GM21447 (cell line): ENCODE results near the gene GIMAP2.
A peak's percentile ranks its signal among the peaks of the same experiment; 100 is the strongest.
"Not testable (repeated sequence)": the region's sequence is repeated elsewhere in the genome, so short reads cannot be mapped to it uniquely, and the experiment has no call there.

Experiments
- ATAC-seq: cut with Tn5 transposase; IDR thresholded peaks from one replicate; pipeline ENCODE4 v1.9.1; 2021; ENCODE audit not compliant: unreplicated experiment

The GIMAP2 gene

GRCh38 chr7:150685219-150686029 is at the start of gene GIMAP2:
Gene GIMAP2, plus strand, starts transcription at chr7:150685706. Its CDS starts 1,354 bp downstream, at chr7:150687060.
- peak; percentile 97 for ATAC-seq

DNA sequence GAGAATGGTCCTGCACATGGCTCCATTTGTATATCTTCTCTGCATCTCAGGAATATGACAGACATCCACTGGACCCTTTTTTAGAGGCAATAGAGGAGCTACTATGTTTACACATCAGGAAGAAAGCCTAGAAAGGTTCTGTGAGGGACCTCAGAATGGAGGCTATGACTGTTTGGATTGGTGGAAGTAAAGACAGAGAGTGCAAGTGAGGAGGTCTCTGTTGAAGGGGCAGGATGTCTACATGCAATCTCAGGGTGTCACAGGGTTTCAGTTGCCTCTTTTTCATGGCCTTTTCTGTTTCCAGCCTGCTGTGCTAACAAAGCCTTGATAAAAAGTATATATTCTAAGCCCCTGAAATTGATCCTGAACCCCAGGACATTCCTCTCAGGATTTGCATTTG is 43.7 kb upstream of the GIMAP2 start:
- no peak for ATAC-seq

DNA sequence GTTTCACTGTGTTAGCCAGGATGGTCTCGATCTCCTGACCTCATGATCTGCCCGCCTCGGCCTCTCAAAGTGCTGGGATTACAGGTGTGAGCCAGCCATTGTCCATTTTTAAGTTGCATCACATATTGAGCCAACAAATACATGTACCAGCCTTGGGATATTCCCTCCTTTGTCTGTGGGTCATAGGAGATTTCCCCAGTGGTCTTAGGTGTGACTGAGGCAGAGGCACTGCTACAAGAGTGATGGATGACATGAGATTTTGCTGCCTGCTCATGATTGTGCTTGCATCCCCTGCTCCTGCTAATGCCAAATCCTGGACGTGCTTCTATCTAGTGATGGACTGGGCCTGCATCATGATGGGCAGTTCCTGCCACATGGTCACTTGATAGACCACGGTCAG is 42.6 kb upstream of the GIMAP2 start:
- ATAC-seq: no peak

DNA sequence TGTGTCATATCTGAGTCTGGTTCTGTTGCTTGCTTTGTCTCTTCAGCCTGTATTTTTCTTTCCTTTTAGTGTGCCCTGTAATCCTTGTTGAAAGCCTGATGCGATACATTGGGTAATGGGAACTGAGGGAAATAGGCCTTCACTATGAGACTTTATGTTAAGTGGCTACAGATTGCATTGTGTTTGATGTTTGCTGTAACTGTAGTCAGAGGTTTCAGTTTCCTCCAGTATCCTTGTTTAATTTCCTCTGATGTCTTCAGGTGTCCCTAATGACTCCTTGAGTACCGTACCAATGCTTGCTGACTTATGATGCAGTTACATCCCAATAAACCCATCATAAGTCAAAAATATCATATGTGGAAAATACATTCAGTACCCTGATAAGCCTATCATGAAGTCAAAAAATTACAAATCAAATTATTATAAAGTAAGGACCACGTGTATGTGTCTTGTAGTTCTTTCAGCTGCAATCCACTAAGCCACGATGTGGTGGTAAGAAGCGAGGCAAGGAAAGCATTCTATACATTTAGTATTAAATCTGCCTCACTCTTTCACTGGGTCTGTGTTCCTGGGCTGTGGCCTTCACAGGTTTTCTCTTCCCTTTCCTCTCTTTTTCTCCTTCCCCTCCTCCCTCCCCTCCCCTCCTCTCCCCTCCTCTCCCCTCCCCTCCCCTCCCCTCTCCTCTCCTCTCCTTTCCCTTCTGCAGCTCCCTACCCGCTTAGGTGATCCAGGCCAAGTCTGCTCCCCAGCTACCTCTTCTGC is 40.1 kb upstream of the GIMAP2 start:
- no peak for ATAC-seq

- ATAC-seq: no peak
These were observed 37.0 kb upstream of the GIMAP2 start for GRCh38 chr7:150648353-150649079.

DNA sequence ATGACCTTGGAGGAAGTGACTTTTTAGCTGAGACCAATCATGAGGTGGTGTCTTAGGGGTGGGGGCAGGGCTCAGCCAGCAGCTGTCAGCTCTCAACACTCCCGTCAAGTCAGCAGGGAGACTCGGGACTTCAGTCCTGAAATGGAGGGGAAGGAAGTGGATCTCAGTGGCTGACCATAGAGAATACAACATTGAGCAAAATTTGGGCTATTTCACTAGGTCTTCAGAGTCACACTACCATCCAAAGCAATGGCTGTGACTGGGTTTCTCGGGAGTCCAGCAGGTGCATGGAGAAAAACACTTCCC is 36.5 kb upstream of the GIMAP2 start:
- no peak for ATAC-seq

DNA sequence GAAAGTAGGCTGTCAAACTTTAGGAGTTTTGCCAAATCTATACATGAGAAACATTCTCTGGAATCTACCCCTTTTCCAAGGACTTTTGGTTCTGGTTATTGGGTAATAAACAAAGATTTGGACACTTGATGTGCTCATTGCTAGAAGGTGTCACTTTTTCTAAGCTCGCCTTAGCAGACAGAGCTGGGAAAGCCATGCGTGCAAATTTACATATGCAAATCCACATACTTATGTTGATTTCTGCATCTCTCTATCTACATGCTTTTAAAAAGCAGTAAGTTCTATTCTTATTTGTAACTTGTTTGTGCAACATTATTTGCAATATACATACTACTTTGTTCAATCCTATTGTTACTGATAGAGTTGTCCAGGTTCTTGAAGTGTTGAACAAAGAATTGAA is 30.8 kb upstream of the GIMAP2 start:
- no peak for ATAC-seq

- ATAC-seq: no peak
These were observed 29.5 kb upstream of the GIMAP2 start for GRCh38 chr7:150656047-150656446.

DNA sequence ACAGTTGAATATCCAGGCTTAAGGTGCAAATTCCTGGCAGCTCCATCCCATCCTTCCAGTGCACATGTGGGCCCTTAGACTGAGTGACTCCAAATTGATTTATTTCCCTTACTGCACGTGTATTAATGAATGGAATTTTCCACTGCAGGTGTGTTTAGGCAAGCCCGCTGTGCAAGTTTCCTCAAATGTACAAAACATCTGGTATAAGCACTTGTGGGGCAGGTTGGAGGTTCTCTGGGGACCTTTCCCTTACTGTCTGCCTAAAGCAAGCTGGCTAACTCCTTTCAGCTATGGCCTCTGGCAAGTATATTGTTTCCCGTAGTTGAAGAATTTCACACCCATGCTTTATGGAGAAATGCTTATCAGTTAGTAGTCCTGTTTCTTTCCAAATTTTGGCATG is 28.0 kb upstream of the GIMAP2 start:
- no peak for ATAC-seq

DNA sequence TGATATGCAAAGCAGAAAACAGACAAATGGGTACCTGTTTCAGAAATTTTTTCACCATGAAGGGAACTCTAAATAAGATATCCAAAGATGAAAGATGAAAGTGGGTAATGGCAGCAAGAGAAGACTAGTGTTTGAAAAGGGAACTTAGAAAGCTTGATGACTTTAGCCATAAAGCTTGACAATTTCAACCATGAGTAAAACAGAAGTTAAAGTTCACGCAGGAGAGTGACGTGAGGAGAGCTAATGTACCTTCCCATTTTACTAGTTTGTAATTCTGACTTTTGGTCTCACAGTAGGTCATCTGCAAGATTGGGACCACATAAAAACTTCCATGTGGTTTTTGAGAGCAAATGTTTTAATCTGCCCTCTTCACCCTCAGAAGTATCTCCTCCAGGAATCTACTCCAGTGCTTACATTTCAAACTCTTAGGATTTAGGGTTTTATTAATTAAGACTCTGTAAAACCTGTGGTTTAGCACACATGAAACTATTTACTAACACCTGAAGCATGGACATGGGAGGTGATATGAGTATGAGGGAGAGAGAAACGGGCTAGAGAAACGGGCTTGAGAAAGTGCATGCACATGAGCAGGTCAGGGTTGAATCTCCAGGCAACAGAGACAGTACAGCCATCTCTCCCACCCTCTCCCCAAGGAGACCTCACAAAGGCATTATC is 24.4 kb upstream of the GIMAP2 start:
- ATAC-seq: no peak

DNA sequence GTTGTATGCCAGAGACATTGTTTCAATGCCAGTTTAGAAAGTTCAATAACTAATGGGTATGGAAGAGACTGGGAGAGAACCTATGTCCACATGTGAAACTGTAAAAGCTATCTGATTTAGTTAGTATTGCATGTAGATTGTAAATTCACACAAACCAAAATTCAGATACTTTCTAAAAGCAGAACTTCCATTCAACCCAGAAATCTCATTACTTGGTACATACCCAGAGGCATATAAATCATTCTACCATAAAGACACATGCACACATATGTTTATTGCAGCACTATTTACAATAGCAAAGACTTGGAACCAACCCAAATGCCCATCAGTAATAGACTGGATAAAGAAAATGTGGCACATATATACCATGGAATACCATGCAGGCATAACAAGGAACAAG is 22.7 kb upstream of the GIMAP2 start:
- not testable (repeated sequence) for ATAC-seq

DNA sequence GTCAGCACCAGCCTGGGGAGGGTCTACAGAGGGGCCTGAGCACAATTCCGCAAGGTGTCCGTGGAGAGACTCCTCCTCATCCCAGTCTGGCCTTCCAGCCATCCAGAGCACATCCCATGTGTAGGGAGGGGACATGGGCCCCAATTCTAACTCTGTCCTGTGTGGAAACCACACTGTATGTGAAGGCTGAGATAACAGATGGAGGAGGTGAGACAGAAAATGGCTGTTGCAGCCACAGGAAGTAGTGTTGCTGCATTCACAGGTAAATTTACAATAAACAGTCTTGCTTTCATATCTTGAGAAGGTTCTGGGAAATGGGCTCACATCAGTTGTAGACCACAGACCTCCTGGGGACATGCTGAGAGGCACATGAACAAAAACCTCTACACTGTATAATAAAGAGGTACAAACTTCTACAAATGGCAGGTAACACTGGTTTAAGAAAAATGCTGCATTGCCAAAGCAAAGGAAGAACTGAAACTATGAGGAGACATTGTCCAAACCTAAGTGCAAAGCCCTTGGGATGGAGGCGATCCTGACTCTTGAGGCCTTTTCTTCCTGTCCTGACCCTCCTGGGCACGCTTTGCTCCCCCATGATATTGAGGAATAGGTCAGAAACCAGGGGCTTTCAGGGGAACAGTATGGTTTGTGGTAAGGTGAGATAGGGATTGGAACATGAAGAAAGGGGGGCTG is 21.6 kb upstream of the GIMAP2 start:
- peak; percentile 41 for ATAC-seq

DNA sequence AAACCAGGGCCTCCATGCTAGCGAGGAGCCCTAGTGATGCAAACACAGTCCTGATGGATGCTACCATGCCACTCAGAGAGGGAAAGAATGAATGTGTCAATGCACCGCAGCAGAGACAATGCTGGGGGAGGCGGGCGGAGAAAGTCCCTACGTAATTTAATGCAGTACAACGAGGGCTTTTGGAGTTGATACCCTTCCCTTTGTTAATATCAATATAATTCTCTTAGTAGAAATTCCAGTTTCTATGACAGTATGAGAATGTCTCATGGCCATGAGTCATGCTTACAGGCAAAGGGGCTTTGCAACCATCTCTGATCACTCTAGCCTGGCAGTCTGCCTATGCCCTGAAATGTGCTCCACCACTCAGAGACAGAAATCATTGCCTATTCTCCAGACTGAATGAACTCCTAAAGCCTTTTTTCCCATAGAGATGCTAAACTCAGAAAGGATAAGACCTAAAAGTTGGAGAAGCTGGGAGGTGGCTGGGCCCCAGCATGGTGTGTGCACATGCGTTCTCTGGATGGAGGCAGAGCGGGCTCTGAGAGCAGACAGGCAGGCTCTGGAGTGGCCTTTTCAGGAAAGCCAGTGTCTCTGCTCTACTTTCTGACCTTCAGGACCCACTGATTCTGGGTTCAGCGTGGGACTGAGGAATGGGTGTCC is 20.3 kb upstream of the GIMAP2 start:
- no peak for ATAC-seq

- ATAC-seq: no peak
These were observed 19.6 kb upstream of the GIMAP2 start for GRCh38 chr7:150665896-150666295.

GRCh38 chr7:150666412-150666811 is 19.1 kb upstream of the GIMAP2 start:
- no peak for ATAC-seq

DNA sequence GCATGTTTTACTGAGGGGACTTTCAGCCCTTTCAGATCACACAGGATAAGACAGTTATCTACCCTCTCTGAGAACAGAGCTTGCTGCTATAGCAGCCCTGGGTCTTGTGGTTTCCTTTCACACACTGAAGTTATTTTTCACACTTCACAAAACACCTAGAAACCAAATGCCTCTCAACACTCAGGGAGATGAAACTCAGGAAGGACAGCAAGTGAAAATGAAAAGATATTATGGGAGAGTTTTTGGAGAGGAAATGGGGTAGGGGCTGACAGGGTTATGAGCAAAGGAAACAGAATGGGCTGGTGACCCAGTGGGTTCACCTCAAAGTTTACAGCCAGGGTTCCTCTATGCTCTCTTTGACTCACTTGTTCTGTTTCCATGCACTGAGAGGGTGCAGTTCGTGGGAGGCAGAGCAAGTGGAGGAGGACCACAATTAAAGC is 17.0 kb upstream of the GIMAP2 start:
- peak; percentile 85 for ATAC-seq

DNA sequence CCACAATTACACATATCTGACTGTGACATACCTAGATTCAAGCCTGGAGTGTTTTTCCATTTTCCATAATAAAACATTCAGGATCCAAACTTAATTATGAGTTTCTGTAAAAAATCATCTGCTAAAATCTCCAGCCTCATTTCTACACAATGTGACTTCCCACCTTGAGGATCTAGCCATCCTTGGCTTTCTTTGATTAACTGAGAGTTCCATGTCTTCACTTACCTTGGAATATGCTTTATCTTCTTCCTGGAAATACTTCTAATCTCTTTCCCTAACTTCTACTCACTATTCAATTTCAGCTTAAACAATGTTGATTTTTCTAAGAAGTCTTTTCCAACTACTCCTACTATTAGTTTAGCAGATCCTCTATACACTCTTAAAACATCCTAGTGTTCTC is 16.5 kb upstream of the GIMAP2 start:
- no peak for ATAC-seq

DNA sequence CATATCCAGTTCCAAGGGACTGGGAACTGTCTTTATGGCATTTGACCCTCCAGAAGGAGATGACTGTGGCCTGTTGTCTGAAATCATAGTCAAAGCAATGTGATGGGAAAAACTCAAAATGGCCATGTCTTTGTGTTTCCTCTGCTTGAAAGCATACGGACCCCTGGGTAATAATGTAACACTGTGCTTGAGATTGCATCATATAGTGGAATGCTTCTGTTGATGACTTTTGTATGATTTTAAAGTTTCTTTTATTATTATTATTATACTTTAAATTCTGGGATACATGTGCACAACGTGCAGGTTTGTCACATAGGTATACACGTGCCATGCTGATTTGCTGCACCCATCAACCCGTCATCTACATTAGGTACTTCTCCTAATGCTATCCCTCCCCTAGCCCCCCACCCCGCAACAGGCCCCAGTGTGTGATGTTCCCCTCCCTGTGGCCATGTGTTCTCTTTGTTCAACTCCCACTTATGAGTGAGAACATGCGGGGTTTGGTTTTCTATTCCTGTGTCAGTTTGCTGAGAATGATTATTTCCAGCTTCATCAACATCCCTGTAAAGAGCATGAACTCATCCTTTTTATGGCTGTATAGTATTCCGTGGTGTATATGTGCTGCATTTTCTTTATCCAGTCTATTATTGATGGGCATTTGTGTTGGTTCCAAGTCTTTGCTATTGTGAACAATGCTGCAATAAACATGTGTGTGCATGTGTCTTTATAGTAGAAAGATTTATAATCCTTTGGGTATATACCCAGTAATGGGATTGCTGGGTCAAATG is 13.5 kb upstream of the GIMAP2 start:
- ATAC-seq: not testable (repeated sequence)

- no peak for ATAC-seq
These were observed 9.8 kb upstream of the GIMAP2 start for GRCh38 chr7:150675714-150676113.
